Activated CD4-positive, alpha-beta memory T cell treated with anti-CD3 and anti-CD28 coated beads for 36 hours (primary cell): ENCODE measurements around the gene TANC1. TPM values are rescaled to one million over a fixed set of nuclear protein-coding genes. Genes with fewer than 3 reads are reported as not detected.

Source experiments
- CTCF ChIA-PET: fragments of 350-600 bp; sonication (Branson Sonifier 250); formaldehyde crosslinking; loops from one replicate; lab custom pipeline; 2021; ENCODE audit warnings: antibody characterized with exemption, inconsistent platforms; lab: Charles Lee
- POLR2A ChIA-PET: fragments of 350-600 bp; sonication (Branson Sonifier 250); formaldehyde crosslinking; loops from one replicate; lab custom pipeline; 2021; ENCODE audit warnings: antibody characterized with exemption; lab: Charles Lee
- DNase-seq: peaks from one replicate; pipeline ENCODE4 v3.0.0-alpha.2; 2020
- H3K27ac Mint-ChIP-seq: one replicate; pipeline ENCODE4 v1.8.0; 2021; ENCODE audit warnings: mixed read lengths
- H3K27me3 Mint-ChIP-seq: one replicate; pipeline ENCODE4 v1.8.0; 2021; ENCODE audit warnings: mixed read lengths
- H3K36me3 Mint-ChIP-seq: one replicate; pipeline ENCODE4 v1.8.0; 2021; ENCODE audit warnings: mixed read lengths
- H3K4me1 Mint-ChIP-seq: one replicate; pipeline ENCODE4 v1.8.0; 2021; ENCODE audit warnings: low read depth, mixed read lengths
- H3K4me3 Mint-ChIP-seq: one replicate; pipeline ENCODE4 v1.8.0; 2021; ENCODE audit warnings: mild to moderate bottlenecking, mixed read lengths
- H3K9me3 Mint-ChIP-seq: one replicate; pipeline ENCODE4 v1.8.0; 2021; ENCODE audit warnings: mixed read lengths
- intact Hi-C: fragments of 100-400 bp; cut with micrococcal nuclease; formaldehyde crosslinking; loops from one replicate; pipeline ENCODE4 v1.15.1; 2023
- total RNA-seq, 2 experiments: library from RNA; stranded (reverse); gene quantifications; one replicate each; pipeline ENCODE4 v1.2.3, GENCODE V29; 2021

TANC1 gene
- total RNA-seq, 2 experiments from 2014 or later, result 0.63 to 0.86 TPM

GRCh38 chr2:159256159-159256558 lies 287.7 kb downstream of the TANC1 start:
- intact Hi-C loops, result no loop called here
- ChIA-PET POLR2A (no interaction called here), CTCF (interaction anchor here (0.9 kb wide), 1 partner anchor 354 kb away, joined by 4 read pairs; no protein-coding TSS in a partner anchor)
- DNase-seq, result no peak
- Mint-ChIP-seq H3K4me1 (no peaks in the 10 kb centered on the region), H3K27ac (no peak overlapping the region), H3K4me3 (no peak overlapping the region), H3K36me3 (peaks cover 2% of the 10 kb centered on the region), H3K27me3 (no peaks in the 10 kb centered on the region), H3K9me3 (no peaks in the 10 kb centered on the region)

- H3K9me3 Mint-ChIP-seq, result no peaks in the 10 kb centered on the region
- H3K36me3 Mint-ChIP-seq, result peaks cover 8% of the 10 kb centered on the region
- H3K4me3 Mint-ChIP-seq, result no peak overlapping the region
- no peak overlapping the region for H3K27ac Mint-ChIP-seq
- H3K27me3 Mint-ChIP-seq, result no peaks in the 10 kb centered on the region
- ChIA-PET POLR2A (no interaction called here), CTCF (no interaction called here)
- intact Hi-C loops, result no loop called here
- no peaks in the 10 kb centered on the region for H3K4me1 Mint-ChIP-seq
- DNase-seq, result no peak
Measured at GRCh38 chr2:159262226-159262625, 293.8 kb downstream of the TANC1 start.

GRCh38 chr2:159262904-159263303 lies 294.5 kb downstream of the TANC1 start:
- ChIA-PET POLR2A (no interaction called here), CTCF (no interaction called here)
- intact Hi-C loops, result no loop called here
- Mint-ChIP-seq H3K36me3 (peaks cover 10% of the 10 kb centered on the region), H3K9me3 (no peaks in the 10 kb centered on the region), H3K4me3 (no peak overlapping the region), H3K27me3 (no peaks in the 10 kb centered on the region), H3K27ac (no peak overlapping the region), H3K4me1 (no peaks in the 10 kb centered on the region)
- DNase-seq, result no peak

GRCh38 chr2:159265171-159265576 lies 296.7 kb downstream of the TANC1 start:
- CTCF ChIA-PET, result no interaction called here
- H3K27ac Mint-ChIP-seq, result no peak overlapping the region

GRCh38 chr2:159266554-159266953 lies 298.1 kb downstream of the TANC1 start:
- CTCF ChIA-PET, result no interaction called here
- intact Hi-C loops, result no loop called here
- POLR2A ChIA-PET, result no interaction called here
- H3K27ac Mint-ChIP-seq, result no peak overlapping the region
- H3K27me3 Mint-ChIP-seq, result no peaks in the 10 kb centered on the region
- H3K9me3 Mint-ChIP-seq, result no peaks in the 10 kb centered on the region
- DNase-seq, result no peak
- no peaks in the 10 kb centered on the region for H3K4me1 Mint-ChIP-seq
- no peak overlapping the region for H3K4me3 Mint-ChIP-seq
- H3K36me3 Mint-ChIP-seq, result peaks cover 23% of the 10 kb centered on the region

More at GRCh38 chr2:159265171-159265576, 296.7 kb downstream of the TANC1 start:
- Mint-ChIP-seq H3K9me3 (no peaks in the 10 kb centered on the region), H3K36me3 (peaks cover 12% of the 10 kb centered on the region), H3K4me1 (no peaks in the 10 kb centered on the region), H3K4me3 (no peak overlapping the region), H3K27me3 (no peaks in the 10 kb centered on the region)
- intact Hi-C loops, result no loop called here
- POLR2A ChIA-PET, result no interaction called here
- no peak for DNase-seq

- H3K36me3 Mint-ChIP-seq, result peaks cover 27% of the 10 kb centered on the region
- H3K9me3 Mint-ChIP-seq, result no peaks in the 10 kb centered on the region
- no peaks in the 10 kb centered on the region for H3K27me3 Mint-ChIP-seq
- no peak overlapping the region for H3K4me3 Mint-ChIP-seq
- CTCF ChIA-PET, result no interaction called here
- intact Hi-C loops, result no loop called here
- H3K4me1 Mint-ChIP-seq, result no peaks in the 10 kb centered on the region
- POLR2A ChIA-PET, result no interaction called here
- H3K27ac Mint-ChIP-seq, result no peak overlapping the region
- DNase-seq, result no peak
Measured at GRCh38 chr2:159267921-159268320, 299.5 kb downstream of the TANC1 start.

- DNase-seq, result no peak
- Mint-ChIP-seq H3K4me3 (no peak overlapping the region), H3K36me3 (peaks cover 22% of the 10 kb centered on the region), H3K9me3 (no peaks in the 10 kb centered on the region), H3K27ac (no peak overlapping the region), H3K27me3 (no peaks in the 10 kb centered on the region), H3K4me1 (no peaks in the 10 kb centered on the region)
- CTCF ChIA-PET, result no interaction called here
- intact Hi-C loops, result no loop called here
- POLR2A ChIA-PET, result no interaction called here
Measured at GRCh38 chr2:159270744-159271379, 302.4 kb downstream of the TANC1 start.

- CTCF ChIA-PET, result no interaction called here
- peaks cover 19% of the 10 kb centered on the region for H3K36me3 Mint-ChIP-seq
Measured at GRCh38 chr2:159272156-159272555, 303.7 kb downstream of the TANC1 start.

GRCh38 chr2:159275111-159275510 lies 306.7 kb downstream of the TANC1 start:
- peaks cover 22% of the 10 kb centered on the region for H3K36me3 Mint-ChIP-seq
- intact Hi-C loops, result no loop called here
- CTCF ChIA-PET, result no interaction called here
- no peaks in the 10 kb centered on the region for H3K4me1 Mint-ChIP-seq
- no peaks in the 10 kb centered on the region for H3K27me3 Mint-ChIP-seq
- no peak overlapping the region for H3K27ac Mint-ChIP-seq
- no peaks in the 10 kb centered on the region for H3K9me3 Mint-ChIP-seq
- DNase-seq, result no peak
- no peak overlapping the region for H3K4me3 Mint-ChIP-seq
- POLR2A ChIA-PET, result no interaction called here

More at GRCh38 chr2:159272156-159272555, 303.7 kb downstream of the TANC1 start:
- Mint-ChIP-seq H3K9me3 (no peaks in the 10 kb centered on the region), H3K27me3 (no peaks in the 10 kb centered on the region), H3K27ac (no peak overlapping the region), H3K4me1 (no peaks in the 10 kb centered on the region), H3K4me3 (no peak overlapping the region)
- intact Hi-C loops, result no loop called here
- DNase-seq, result no peak
- POLR2A ChIA-PET, result no interaction called here

- Mint-ChIP-seq H3K36me3 (peaks cover 9% of the 10 kb centered on the region), H3K4me3 (no peak overlapping the region), H3K9me3 (no peaks in the 10 kb centered on the region), H3K4me1 (peaks cover under 1% of the 10 kb centered on the region), H3K27ac (no peak overlapping the region), H3K27me3 (no peaks in the 10 kb centered on the region)
- ChIA-PET POLR2A (no interaction called here), CTCF (no interaction called here)
- intact Hi-C loops, result loop anchor here (10.0 kb wide), 1 partner anchor 625 kb away; the partner anchor contains the start of gene LY75
- no peak for DNase-seq
Measured at GRCh38 chr2:159279700-159280099, 311.3 kb downstream of the TANC1 start.

- POLR2A ChIA-PET, result no interaction called here
- Mint-ChIP-seq H3K27me3 (no peaks in the 10 kb centered on the region), H3K36me3 (peaks cover 9% of the 10 kb centered on the region), H3K9me3 (no peaks in the 10 kb centered on the region), H3K4me1 (peaks cover 7% of the 10 kb centered on the region), H3K27ac (no peak overlapping the region), H3K4me3 (no peak overlapping the region)
- intact Hi-C loops, result loop anchor here (10.0 kb wide), 1 partner anchor 624 kb away; the partner anchor contains the start of gene LY75
- DNase-seq, result no peak
- CTCF ChIA-PET, result no interaction called here
Measured at GRCh38 chr2:159281002-159281401, 312.6 kb downstream of the TANC1 start.
